ENCODE results near the gene ANKRD13A. TPM values are rescaled to one million over a fixed set of nuclear protein-coding genes. Genes with fewer than 3 reads are reported as not detected.
"Not testable (repeated sequence)": the region's sequence is repeated elsewhere in the genome, so short reads cannot be mapped to it uniquely, and the experiment has no call there.

The ANKRD13A gene

DNA sequence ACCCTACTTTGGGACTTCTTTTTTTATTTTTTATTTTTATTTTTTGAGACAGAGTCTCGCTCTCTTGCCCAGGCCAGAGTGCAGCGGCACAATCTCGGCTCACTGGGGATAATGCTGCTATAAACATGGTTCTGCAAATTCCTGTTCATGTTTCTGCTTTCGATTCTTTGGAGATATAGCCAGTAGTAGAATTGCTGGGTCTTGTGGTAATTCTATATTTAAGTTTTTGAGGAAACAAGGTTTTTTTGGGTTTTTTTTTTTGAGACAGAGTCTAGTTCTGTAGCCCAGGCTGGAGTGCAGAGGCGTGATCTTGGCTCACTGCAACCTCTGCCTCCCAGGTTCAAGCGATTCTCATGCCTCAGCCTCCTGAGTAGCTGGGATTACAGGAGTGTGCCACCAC is 89.0 kb downstream of the ANKRD13A start:
- H2BK15ac ChIP-seq (ENCODE audit: low read depth, poor library complexity, severe bottlenecking); H3K14ac ChIP-seq (ENCODE audit: low read length in 2 of 2); DNase-seq; H3K4me1 ChIP-seq (ENCODE audit: control insufficient read depth, insufficient read depth, low read depth, low read length); H4K8ac ChIP-seq (ENCODE audit: low read length); H3K23ac ChIP-seq (ENCODE audit: low read length in 2 of 2); H2BK12ac ChIP-seq (ENCODE audit: low read length in 2 of 2); H3K4me3 ChIP-seq (ENCODE audit: insufficient read depth in 1 of 2, low read depth in 1 of 2, low read length in 2 of 2); H2BK120ac ChIP-seq (ENCODE audit: low read depth, low read length); H3K9me3 ChIP-seq (ENCODE audit: control insufficient read depth, low read length); H3K4ac ChIP-seq (ENCODE audit: low read depth in 1 of 2, low read length in 2 of 2); H3K4me2 ChIP-seq (ENCODE audit: low read length, poor library complexity, severe bottlenecking); H4K91ac ChIP-seq (ENCODE audit: low read length); H3K36me3 ChIP-seq (ENCODE audit: control insufficient read depth in 1 of 2, insufficient read depth in 2 of 2, low read depth in 1 of 2, low read length in 2 of 2); H3K79me1 ChIP-seq (replicated peaks; ENCODE audit: low read length, poor library complexity, severe bottlenecking); H3K27ac ChIP-seq (ENCODE audit: low read length, poor library complexity, severe bottlenecking); H3K18ac ChIP-seq (ENCODE audit: low read depth in 1 of 2, low read length in 2 of 2); H2AFZ ChIP-seq (ENCODE audit: low read depth, low read length); H2AK5ac ChIP-seq (ENCODE audit: low read length, severe bottlenecking); H2BK5ac ChIP-seq (ENCODE audit: low read depth, low read length, poor library complexity, severe bottlenecking); H3K9ac ChIP-seq (ENCODE audit: low read length): not testable (repeated sequence)
- H3K27me3 ChIP-seq (ENCODE audit: control insufficient read depth in 1 of 2, insufficient read depth in 1 of 2, low read length in 2 of 2) = peaks cover 30 to 35% of the 10 kb centered on the region in 2 experiments
- WGBS = 98% methylated on average over 6 of the region's 6 CpGs

DNA sequence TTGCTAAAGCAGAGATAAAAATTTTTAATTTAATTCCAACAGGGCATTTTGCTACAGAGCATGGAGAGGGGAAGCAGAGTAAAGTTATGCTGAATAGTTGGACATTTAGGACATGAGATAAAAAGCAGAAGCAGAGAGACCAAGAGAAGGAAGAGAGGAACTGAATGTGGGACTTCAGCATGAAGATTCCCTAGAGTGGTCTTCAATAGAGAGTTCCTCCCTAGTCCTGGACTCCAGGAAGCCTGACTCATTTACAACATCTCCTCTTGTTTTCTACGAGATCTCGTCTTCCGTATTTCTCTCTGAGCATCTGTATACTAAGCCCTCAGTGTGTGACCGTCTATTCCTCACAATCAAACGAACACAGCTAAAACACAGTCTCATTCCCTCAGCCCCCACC is 89.7 kb downstream of the ANKRD13A start:
- Histone ChIP-seq H3K14ac (ENCODE audit: low read length in 2 of 2) (no peak overlapping the region), H3K9ac (ENCODE audit: low read length) (no peak overlapping the region), H2BK5ac (ENCODE audit: low read depth, low read length, poor library complexity, severe bottlenecking) (no peak overlapping the region), H2BK15ac (ENCODE audit: low read depth, poor library complexity, severe bottlenecking) (no peak overlapping the region), H2BK120ac (ENCODE audit: low read depth, low read length) (no peak overlapping the region), H2AFZ (ENCODE audit: low read depth, low read length) (no peak overlapping the region), H3K4me1 (ENCODE audit: control insufficient read depth, insufficient read depth, low read depth, low read length) (no peaks in the 10 kb centered on the region), H4K91ac (ENCODE audit: low read length) (no peak overlapping the region), H3K18ac (ENCODE audit: low read depth in 1 of 2, low read length in 2 of 2) (no peak overlapping the region), H4K8ac (ENCODE audit: low read length) (no peak overlapping the region), H3K27me3 (ENCODE audit: control insufficient read depth in 1 of 2, insufficient read depth in 1 of 2, low read length in 2 of 2) (peaks cover 35 to 40% of the 10 kb centered on the region in 2 experiments), H3K23ac (ENCODE audit: low read length in 2 of 2) (no peak overlapping the region), H3K36me3 (ENCODE audit: control insufficient read depth in 1 of 2, insufficient read depth in 2 of 2, low read depth in 1 of 2, low read length in 2 of 2) (no peaks in the 10 kb centered on the region), H3K4me3 (ENCODE audit: insufficient read depth in 1 of 2, low read depth in 1 of 2, low read length in 2 of 2) (no peak overlapping the region), H3K4me2 (ENCODE audit: low read length, poor library complexity, severe bottlenecking) (no peak overlapping the region), H3K4ac (ENCODE audit: low read depth in 1 of 2, low read length in 2 of 2) (no peak overlapping the region), H3K27ac (ENCODE audit: low read length, poor library complexity, severe bottlenecking) (no peak overlapping the region), H2BK12ac (ENCODE audit: low read length in 2 of 2) (no peak overlapping the region), H2AK5ac (ENCODE audit: low read length, severe bottlenecking) (no peak overlapping the region), H3K9me3 (ENCODE audit: control insufficient read depth, low read length) (no peaks in the 10 kb centered on the region), H3K79me1 (replicated peaks; ENCODE audit: low read length, poor library complexity, severe bottlenecking) (no peaks in the 10 kb centered on the region)
- no peak for DNase-seq
- WGBS = 94% methylated on average over 5 of the region's 5 CpGs

Small RNA genes within 50 kb of the gene (small RNA-seq; reads per million reads assigned to genes)
- not detected for gene AC007546.2 (ENCODE audit: low read depth)

Measured in mesenchymal stem cell (in vitro differentiated cells and primary cell).